Esophagus squamous epithelium (tissue), 4 donors: ENCODE data around the gene GPR42.

Experiments
- CTCF ChIP-seq, 6 experiments: fragments of 450-650 bp in 4 of 6; fragments of 200-600 bp in 2 of 6; sonication (generic) in 2 of 6; IDR thresholded peaks; one replicate each; pipeline ENCODE4 v1.5.1; 2016 to 2019; ENCODE audit warnings: antibody characterized with exemption in 6 of 6, mild to moderate bottlenecking in 4 of 6, moderate library complexity in 4 of 6
- POLR2A ChIP-seq, 4 donors: fragments of 450-650 bp; IDR thresholded peaks; one replicate each; pipeline ENCODE4 v1.6.1; 2017; ENCODE audit warnings: antibody characterized with exemption in 4 of 4, mild to moderate bottlenecking in 4 of 4, moderate library complexity in 3 of 4

- TF ChIP-seq CTCF (IDR thresholded peaks at IDR 0.05): no peak
- no peak for TF ChIP-seq POLR2A (IDR thresholded peaks at IDR 0.05)
Observed at GRCh38 chr19:35381926-35382325, 11.1 kb downstream of the GPR42 start.
